ENCODE data around the gene LRMDA. TPM values are rescaled to one million over a fixed set of nuclear protein-coding genes. Genes with fewer than 3 reads are reported as not detected.

LRMDA gene
- total and polyA plus RNA-seq, 7 donors: 2.8 to 22.2 (median 9.0) TPM

- Histone ChIP-seq H3K27ac (no peak overlapping the region), H3K9me3 (no peaks in the 10 kb centered on the region), H3K27me3 (no peaks in the 10 kb centered on the region), H3K4me1 (peaks cover 0 to 52% (median 41%) of the 10 kb centered on the region in 4 donors), H3K36me3 (no peaks in the 10 kb centered on the region), H3K4me3 (no peak overlapping the region)
- intact Hi-C loops (cut with DNase I): loop anchor here (10.0 kb wide), 1 partner anchor 620 kb away; no protein-coding TSS in a partner anchor
- DNase-seq: no peak
- TF ChIP-seq POLR2A (IDR thresholded peaks at IDR 0.05): no peak
- no peak for TF ChIP-seq EP300 (IDR thresholded peaks at IDR 0.05)
- no peak for TF ChIP-seq CTCF (IDR thresholded peaks at IDR 0.05)
- no peak for TF ChIP-seq POLR2AphosphoS5 (IDR thresholded peaks at IDR 0.05)
- 56 to 79% methylated on average over 1 of the region's 1 CpG for WGBS, 2 donors
These were observed 1113.4 kb downstream of the LRMDA start for GRCh38 chr10:76544789-76545188.

- no peak overlapping the region for H3K4me3 ChIP-seq
- no peak overlapping the region for H3K27ac ChIP-seq
- no peaks in the 10 kb centered on the region for H3K9me3 ChIP-seq
- intact Hi-C loops (cut with DNase I): loop anchor here (2.0 to 10.0 kb wide), 2 partner anchors 622 to 1146 kb away; partner anchors contain the start of gene ZNF503
- no peaks in the 10 kb centered on the region for H3K36me3 ChIP-seq
- H3K27me3 ChIP-seq: no peaks in the 10 kb centered on the region
- TF ChIP-seq EP300 (IDR thresholded peaks at IDR 0.05) (no peak), POLR2A (IDR thresholded peaks at IDR 0.05) (no peak), CTCF (IDR thresholded peaks at IDR 0.05) (no peak), POLR2AphosphoS5 (IDR thresholded peaks at IDR 0.05) (no peak)
- peaks cover 0 to 68% (median 52%) of the 10 kb centered on the region in 4 donors for H3K4me1 ChIP-seq
- 87 to 88% methylated on average over 2 of the region's 2 CpGs for WGBS, 2 donors
- no peak for DNase-seq
These were observed 1115.0 kb downstream of the LRMDA start for GRCh38 chr10:76546411-76546810.

- Histone ChIP-seq H3K27me3 (no peaks in the 10 kb centered on the region), H3K36me3 (no peaks in the 10 kb centered on the region), H3K4me3 (no peak overlapping the region), H3K9me3 (no peaks in the 10 kb centered on the region), H3K27ac (no peak overlapping the region), H3K4me1 (peaks cover 0 to 78% (median 55%) of the 10 kb centered on the region in 4 donors)
- peak; percentile 89 for DNase-seq
- WGBS, 2 donors: 33 to 39% methylated on average over 11 of the region's 11 CpGs
- intact Hi-C loops (cut with DNase I): loop anchor here (2.0 to 10.0 kb wide), 2 partner anchors 623 to 1147 kb away; partner anchors contain the start of gene ZNF503
- TF ChIP-seq POLR2AphosphoS5 (IDR thresholded peaks at IDR 0.05) (peak in 1 of 4 donors; percentile 22), CTCF (IDR thresholded peaks at IDR 0.05) (peak; percentile 67 to 84 (median 76)), POLR2A (IDR thresholded peaks at IDR 0.05) (no peak), EP300 (IDR thresholded peaks at IDR 0.05) (no peak)
These were observed 1116.0 kb downstream of the LRMDA start for GRCh38 chr10:76547352-76547972.

- WGBS, 2 donors: 72 to 95% methylated on average over 1 of the region's 1 CpG
- no peak for DNase-seq
- Histone ChIP-seq H3K4me1 (peaks cover 0 to 85% (median 56%) of the 10 kb centered on the region in 4 donors), H3K9me3 (no peaks in the 10 kb centered on the region), H3K36me3 (no peaks in the 10 kb centered on the region), H3K27me3 (no peaks in the 10 kb centered on the region), H3K27ac (peak overlapping the region in 3 of 4 donors; percentile 7 to 39 (median 17)), H3K4me3 (no peak overlapping the region)
- TF ChIP-seq POLR2AphosphoS5 (IDR thresholded peaks at IDR 0.05) (no peak), CTCF (IDR thresholded peaks at IDR 0.05) (no peak)
- intact Hi-C loops (cut with DNase I): loop anchor here (10.0 kb wide), 1 partner anchor 624 kb away; no protein-coding TSS in a partner anchor
These were observed 1117.3 kb downstream of the LRMDA start for GRCh38 chr10:76548716-76549115.

Data from sigmoid colon (tissue), 7 donors.